Right lung (tissue), 5 donors: ENCODE measurements around the gene LSAMP. TPM values are rescaled to one million over a fixed set of nuclear protein-coding genes. Genes with fewer than 3 reads are reported as not detected.
"Not testable (repeated sequence)": the region's sequence is repeated elsewhere in the genome, so short reads cannot be mapped to it uniquely, and the experiment has no call there.

Experiments used
- DNase-seq, 2 donors: peaks; one replicate each; pipeline ENCODE4 v3.0.0-alpha.2; 2013
- polyA plus RNA-seq, 5 donors: library from polyadenylated mRNA; unstranded; fragments of 120-200 nt; gene quantifications; one replicate each; pipeline versions ENCODE4 v1.2.1 to v1.2.3, GENCODE V29; 2013; ENCODE audit warnings: inconsistent platforms in 1 of 5, low replicate concordance in 1 of 5; ENCODE audit not compliant: insufficient read length in 5 of 5, insufficient read depth in 1 of 5

The LSAMP gene
- polyA plus RNA-seq, 5 donors: 10.8 to 30.4 (median 28.0) TPM

GRCh38 chr3:115766587-115767482 lies 678.5 kb downstream of the LSAMP start:
- no peak for DNase-seq

GRCh38 chr3:115761927-115762305 lies 683.4 kb downstream of the LSAMP start:
- DNase-seq: no peak

- no peak for DNase-seq
Measured at GRCh38 chr3:115760716-115761115, 684.6 kb downstream of the LSAMP start.

- DNase-seq: no peak
Measured at GRCh38 chr3:115758076-115758763, 687.1 kb downstream of the LSAMP start.

- not testable (repeated sequence) for DNase-seq
Measured at GRCh38 chr3:115752978-115753377, 692.3 kb downstream of the LSAMP start.
